Stimulated activated CD8-positive, alpha-beta memory T cell treated with anti-CD3 and anti-CD28 coated beads, Interleukin-12 subunit alpha, Interleukin-12 subunit beta, amount 100 ng/mL, for 24 hours (primary cell): ENCODE data around the gene UHRF1.
"Not testable (repeated sequence)": the region's sequence is repeated elsewhere in the genome, so short reads cannot be mapped to it uniquely, and the experiment has no call there.

ENCODE experiments used
- DNase-seq: peaks from one replicate; pipeline ENCODE4 v3.0.0-alpha.2; 2020; ENCODE audit errors: extremely low read depth

The UHRF1 gene

DNA sequence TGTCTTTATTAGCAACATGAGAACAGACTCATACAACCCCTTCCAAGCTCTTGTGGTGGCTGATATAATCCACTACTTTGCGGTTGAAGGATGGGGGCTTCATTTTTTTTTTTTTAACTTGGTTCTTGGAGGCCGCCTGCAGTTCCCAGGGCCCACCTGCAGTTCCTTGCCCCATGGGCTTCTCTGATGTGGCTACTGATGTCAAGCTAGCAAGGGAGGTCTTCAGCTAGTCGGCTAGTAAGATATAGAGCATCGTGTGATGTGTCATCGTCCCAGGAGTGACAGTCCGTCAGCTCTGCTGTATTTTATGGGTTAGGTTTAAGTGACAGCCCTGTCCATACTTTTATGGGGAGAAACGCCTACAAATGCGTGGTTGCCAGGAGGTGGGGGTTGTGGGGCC, 26.1 kb downstream of the UHRF1 start:
- DNase-seq = no peak

GRCh38 chr19:4937060-4937459, 27.8 kb downstream of the UHRF1 start:
- no peak for DNase-seq

DNA sequence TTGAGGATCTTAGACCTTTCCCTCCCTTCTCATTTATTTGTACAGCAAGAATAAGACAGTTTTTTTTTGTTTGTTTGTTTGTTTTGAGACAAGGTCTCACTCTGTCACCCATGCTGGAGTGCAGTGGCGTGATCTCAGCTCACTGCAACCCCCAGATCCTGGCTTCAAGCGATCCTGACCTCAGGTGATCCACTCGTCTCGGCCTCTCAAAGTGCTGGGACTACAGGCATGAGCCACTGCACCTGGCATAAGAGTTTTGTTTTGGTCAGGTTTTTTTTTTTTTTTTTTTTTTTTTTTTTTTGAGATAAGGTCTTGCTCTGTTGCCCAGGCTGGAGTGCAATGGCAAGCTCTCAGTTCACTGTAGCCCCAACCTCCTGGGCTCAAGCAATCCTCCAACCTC, 29.2 kb downstream of the UHRF1 start:
- DNase-seq = not testable (repeated sequence)

DNA sequence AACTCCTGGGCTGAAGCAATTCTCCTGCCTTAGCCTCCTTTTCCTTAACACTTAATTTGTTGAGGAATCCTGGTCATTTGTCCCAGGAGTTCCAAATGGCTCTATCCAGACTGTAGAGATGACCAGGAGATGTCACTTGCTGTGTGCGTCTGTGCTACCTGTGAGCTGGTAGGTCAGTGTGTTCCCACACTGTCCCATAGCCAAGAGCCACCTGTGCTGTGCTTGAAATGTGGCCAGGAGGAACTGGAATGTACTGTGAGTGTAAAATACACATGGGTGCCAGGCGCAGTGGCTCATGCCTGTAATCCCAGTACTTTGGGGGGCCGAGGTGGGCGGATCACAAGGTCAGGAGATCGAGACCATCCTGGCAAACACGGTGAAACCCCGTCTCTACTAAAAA, 30.2 kb downstream of the UHRF1 start:
- DNase-seq = no peak

DNA sequence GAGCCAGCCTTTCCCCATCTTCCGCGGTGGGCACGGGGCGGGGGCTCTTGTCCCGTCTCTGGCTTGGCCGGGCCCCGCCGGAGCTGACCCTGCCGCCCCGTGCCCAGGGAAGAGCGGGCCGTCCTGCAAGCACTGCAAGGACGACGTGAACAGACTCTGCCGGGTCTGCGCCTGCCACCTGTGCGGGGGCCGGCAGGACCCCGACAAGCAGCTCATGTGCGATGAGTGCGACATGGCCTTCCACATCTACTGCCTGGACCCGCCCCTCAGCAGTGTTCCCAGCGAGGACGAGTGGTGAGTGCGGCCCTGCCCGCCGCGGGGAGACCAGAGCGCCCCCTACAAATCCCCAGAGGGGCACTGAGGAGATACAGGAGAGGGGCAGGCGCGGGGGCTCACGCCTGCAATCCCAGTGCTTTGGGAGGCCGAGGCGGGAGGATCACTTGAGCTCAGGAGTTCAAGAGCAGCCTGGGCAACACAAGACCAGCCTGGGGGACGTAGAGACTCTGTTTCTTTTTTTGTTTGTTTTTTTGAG, 32.4 kb downstream of the UHRF1 start:
- not testable (repeated sequence) for DNase-seq

DNA sequence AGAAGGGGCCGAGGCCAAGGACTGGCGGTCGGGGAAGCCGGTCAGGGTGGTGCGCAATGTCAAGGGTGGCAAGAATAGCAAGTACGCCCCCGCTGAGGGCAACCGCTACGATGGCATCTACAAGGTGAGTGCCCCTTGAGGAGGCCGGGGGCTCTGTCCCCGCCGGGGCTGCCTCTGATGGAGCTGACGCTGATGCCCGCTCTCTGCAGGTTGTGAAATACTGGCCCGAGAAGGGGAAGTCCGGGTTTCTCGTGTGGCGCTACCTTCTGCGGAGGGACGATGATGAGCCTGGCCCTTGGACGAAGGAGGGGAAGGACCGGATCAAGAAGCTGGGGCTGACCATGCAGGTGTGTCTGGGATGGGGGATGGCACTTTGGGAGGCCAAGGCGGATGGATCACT, 41.3 kb downstream of the UHRF1 start:
- not testable (repeated sequence) for DNase-seq

DNA sequence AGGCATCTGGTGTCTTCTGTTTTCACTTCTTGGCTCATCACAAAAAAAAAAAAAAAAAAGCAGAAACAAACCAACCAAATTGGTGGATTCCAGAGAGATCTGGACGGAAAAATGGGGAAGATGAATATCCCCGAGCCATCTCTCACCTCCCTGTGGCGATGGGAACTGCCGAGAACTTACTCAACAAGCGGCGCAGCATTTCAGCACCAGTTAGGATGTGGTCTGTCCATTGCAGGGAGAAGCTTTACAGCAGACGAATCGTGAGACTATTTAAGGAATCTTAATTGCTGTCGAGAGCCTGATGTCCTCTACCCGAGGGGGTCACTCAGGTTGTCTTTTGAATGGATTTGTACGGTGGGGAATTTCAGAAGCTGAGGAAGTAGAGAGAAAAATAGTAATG, 42.4 kb downstream of the UHRF1 start:
- DNase-seq = no peak

- no peak for DNase-seq
Measured at GRCh38 chr19:4952945-4953344, 43.6 kb downstream of the UHRF1 start.

GRCh38 chr19:4954320-4955149, 45.2 kb downstream of the UHRF1 start:
- not testable (repeated sequence) for DNase-seq

DNA sequence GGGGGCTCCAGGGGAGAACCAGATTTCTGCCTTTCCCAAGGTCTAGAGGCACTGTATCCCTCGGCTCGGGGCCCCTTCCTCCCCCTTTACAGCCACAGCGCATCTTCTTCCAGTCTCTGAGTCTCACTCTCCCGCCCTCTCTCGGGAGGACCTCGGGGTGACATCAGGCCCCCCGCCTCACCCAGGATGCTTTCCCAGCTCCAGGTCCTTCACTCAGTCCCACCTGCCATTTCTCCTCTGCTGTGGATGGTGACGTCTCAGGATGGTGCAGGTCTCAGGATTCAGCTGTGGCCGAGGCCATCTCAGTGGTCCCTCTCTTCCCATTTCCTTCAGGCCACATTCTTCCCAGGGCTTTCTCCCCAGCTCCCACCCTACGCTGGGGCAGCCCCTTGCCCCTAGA, 46.0 kb downstream of the UHRF1 start:
- DNase-seq = no peak

GRCh38 chr19:4957981-4958380, 48.7 kb downstream of the UHRF1 start:
- no peak for DNase-seq

GRCh38 chr19:4962085-4962619, 52.9 kb downstream of the UHRF1 start:
- DNase-seq = no peak

- no peak for DNase-seq
Measured at GRCh38 chr19:4965061-4965460, 55.8 kb downstream of the UHRF1 start.

DNA sequence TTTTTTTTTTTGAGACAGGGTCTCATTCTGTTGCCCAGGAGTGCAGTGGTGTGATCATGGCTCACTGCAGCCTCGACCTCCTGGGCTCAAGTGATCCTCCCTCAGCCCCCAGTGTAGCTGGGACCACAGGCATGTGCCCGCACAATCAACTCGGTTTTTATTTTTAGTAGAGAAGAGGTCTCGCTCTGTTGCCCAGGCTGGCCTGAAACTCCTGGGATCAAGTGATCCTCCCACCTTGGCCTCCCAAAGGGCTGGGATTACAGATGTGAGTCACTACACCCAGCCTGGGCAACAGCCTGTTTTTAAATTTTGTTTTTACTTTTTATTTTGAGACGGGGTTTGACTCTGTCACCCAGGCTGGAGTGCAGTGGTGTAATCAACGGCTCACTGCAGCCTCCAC, 57.3 kb downstream of the UHRF1 start:
- DNase-seq = no peak

- DNase-seq = no peak
Measured at GRCh38 chr19:4967738-4968461, 58.6 kb downstream of the UHRF1 start.

DNA sequence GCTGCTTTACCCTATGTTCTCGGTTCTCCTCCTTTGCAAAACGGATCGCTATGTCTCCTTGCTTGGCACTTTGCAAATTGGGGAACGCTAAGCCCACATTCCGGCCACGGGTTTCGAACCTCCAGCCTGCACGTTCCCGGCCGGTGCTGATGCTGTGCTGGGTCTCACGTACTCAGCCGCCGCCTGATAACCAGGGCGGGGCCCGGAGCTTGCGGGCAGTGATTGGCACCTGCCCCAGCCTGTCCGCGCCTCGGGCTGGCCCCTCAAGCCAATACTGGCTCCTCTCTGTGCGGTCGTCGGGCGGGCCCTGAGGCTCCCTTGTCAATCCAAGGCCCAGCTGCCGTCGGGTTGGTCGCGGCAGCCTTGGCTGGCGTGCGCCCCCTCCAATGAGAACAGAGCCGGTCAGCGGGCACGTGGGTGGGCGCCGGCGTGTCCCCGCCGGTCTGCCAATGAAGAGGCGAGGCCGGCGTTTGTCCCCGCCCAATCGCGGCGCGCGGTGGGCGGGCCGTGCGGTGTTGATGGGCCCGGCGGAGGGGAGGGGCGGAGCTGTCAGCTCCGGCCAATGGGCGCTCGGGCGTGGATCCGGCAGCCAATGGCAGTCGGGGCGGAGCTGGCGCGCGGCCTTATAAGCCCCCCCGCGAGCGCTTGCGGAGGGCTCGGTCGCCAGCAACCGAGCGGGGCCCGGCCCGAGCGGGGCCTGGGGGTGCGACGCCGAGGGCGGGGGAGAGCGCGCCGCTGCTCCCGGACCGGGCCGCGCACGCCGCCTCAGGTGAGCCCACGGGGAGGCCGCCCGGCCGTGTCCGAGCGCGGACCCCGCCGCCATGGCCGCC, 59.4 kb downstream of the UHRF1 start, which contains the start of gene KDM4B:
KDM4B (plus strand) TSS at position 652 of the 830 bp plus-strand sequence. CDS start 63,778 bp downstream, outside the sequence.
- peak; percentile 96 for DNase-seq

DNA sequence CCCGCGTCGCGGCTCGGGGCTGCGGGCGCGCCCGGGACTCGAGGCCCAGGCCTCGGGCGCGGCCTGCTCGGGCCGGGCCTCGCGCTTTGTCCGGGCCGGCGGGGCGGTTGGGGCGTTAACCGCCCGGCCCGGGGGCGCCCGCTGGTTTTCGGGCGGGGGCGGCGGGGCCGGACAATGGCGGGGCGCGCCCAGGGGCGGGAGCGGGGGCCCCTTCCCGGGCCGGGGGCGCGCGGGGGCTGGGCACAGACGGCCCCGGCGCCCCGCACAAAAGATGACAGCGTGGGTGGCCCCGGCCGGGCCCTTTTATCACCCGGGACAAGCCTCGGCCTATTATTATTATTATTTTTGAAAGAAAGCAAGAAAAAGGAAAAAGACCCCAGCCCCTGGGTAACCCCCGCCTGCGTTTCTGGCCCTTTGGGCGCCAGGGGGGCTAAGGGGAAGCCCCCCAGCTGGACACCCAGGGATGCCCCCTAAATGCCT, 60.0 kb downstream of the UHRF1 start:
- DNase-seq = no peak

GRCh38 chr19:4969772-4970531, 60.7 kb downstream of the UHRF1 start:
- DNase-seq = no peak

DNA sequence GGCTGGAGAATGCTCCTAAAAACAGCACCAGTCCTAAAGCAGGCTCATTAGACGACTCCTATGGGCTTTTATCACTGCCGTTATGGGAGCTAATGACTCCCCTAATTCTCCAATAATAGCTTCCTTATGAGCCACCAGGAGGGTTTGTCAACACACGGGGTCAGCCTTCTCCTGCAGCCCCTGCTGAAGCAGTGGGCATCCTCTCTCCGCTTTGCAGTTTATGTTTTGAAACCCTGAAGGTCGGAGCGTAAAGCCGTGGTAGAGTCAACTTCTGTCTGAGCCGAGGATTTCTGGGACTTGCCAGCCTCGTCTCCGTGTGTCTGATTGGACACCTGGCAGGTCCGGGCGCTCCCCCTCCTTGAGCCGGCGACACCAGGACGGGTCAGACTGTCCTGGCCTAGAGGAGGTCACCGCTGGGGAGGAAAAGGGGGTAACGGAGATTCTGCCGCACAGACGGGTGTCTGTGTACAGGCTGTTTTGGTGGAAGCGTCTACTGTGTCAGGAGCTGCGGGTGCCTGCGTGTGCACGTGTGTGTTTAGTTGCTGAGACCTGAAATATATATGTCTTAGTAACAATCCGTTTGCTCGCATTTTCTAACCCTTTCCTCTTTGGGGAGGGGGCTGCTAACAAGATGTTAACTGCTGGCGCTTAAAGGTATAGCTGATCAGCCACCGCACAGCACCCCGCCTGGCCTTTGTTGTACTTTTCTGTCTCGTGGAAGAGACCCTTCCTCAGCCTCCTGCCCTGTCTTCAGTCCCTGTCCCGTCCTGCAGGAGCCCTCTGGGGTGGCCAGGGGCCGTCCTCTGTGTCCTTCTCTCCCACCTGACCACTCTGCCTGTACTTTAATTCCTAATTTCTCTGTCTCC, 61.5 kb downstream of the UHRF1 start:
- DNase-seq = no peak

- DNase-seq = no peak
Measured at GRCh38 chr19:4971424-4971793, 62.1 kb downstream of the UHRF1 start.
